ENCODE data around the gene DGKH. TPM values are rescaled to one million over a fixed set of nuclear protein-coding genes. Genes with fewer than 3 reads are reported as not detected.
A peak's percentile ranks its signal among the peaks of the same experiment; 100 is the strongest.

The DGKH gene
- total RNA-seq, 4 donors from 2014 or later = 15.0 to 20.8 (median 17.1) TPM

DNA sequence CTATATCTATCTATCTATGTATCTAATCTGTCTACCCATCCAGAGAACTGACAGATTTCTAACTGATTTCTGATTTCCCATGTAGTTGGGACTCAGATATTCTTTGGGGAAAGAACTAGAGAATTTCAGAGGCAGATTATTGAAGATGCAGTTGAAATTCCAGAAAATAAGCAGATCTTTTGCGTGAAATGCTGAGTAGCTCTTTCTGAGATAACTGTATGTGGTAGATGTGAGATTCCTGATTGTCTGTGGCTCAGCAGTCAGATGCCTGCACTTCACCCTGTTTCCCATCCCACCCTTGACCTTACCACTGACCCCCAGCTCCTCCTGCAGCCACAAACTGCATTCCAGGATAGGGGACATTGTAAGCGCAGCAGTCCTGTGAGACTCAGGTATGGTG lies 61.5 kb downstream of the DGKH start:
- Histone ChIP-seq H3K27me3 (no peaks in the 10 kb centered on the region), H3K27ac (replicated peaks in 1 of 4) (no peak overlapping the region)
- WGBS = 94% methylated on average over 2 of the region's 2 CpGs

DNA sequence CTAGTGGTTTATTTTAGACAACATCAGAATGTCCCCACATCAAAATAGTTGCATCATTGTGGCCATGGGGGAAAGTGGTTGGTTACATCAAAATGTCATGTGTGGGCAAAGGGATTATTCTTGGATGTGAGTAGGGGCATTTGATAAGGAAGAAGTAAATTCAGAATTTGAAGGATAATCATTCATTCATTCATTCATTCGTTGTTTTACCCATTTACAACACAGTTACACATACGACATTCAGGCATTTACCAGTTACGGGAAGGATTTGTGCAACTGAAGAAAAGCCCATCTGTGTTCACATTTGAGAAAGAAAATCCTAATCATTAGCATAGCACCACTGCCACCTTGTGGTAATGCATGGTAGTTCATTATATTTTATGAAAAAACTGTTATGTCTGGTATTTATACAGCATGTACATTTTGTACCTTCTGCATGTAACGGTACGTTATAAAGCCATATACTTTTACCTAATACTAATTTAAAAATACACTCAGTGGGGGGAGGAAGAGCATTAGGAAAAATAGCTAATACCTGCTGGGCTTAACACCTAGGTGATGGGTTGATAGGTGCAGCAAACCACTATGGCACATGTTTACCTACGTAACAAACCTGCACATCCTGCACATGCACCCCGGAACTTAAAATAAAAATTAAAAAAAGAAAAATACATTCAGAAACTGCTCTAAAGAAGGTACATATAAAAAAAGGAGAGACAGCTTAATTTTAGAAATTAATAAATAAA lies 62.1 kb downstream of the DGKH start:
- H3K9me3 ChIP-seq = no peaks in the 10 kb centered on the region
- H3K4me1 ChIP-seq = peaks cover 0 to 18% (median 13%) of the 10 kb centered on the region in 4 donors
- intact Hi-C loops (cut with DNase I) = loop anchor here (5.0 kb wide), 2 partner anchors 73 to 203 kb away; no protein-coding TSS in a partner anchor
- TF ChIP-seq POLR2AphosphoS5 (IDR thresholded peaks at IDR 0.05) = no peak
- TF ChIP-seq, protein P1, sequence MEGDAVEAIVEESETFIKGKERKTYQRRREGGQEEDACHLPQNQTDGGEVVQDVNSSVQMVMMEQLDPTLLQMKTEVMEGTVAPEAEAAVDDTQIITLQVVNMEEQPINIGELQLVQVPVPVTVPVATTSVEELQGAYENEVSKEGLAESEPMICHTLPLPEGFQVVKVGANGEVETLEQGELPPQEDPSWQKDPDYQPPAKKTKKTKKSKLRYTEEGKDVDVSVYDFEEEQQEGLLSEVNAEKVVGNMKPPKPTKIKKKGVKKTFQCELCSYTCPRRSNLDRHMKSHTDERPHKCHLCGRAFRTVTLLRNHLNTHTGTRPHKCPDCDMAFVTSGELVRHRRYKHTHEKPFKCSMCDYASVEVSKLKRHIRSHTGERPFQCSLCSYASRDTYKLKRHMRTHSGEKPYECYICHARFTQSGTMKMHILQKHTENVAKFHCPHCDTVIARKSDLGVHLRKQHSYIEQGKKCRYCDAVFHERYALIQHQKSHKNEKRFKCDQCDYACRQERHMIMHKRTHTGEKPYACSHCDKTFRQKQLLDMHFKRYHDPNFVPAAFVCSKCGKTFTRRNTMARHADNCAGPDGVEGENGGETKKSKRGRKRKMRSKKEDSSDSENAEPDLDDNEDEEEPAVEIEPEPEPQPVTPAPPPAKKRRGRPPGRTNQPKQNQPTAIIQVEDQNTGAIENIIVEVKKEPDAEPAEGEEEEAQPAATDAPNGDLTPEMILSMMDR (IDR thresholded peaks at IDR 0.05) = peak; percentile 78 to 87 (median 80)
- H3K27me3 ChIP-seq = no peaks in the 10 kb centered on the region
- DNase-seq (ENCODE audit: extremely low spot score) = no peak
- H3K27ac ChIP-seq (replicated peaks in 1 of 4) = no peak overlapping the region
- 19% methylated on average over 7 of the region's 7 CpGs for WGBS
- H3K4me3 ChIP-seq = no peak overlapping the region
- H3K36me3 ChIP-seq = no peaks in the 10 kb centered on the region

More for the DNA sequence above, 61.5 kb downstream of the DGKH start:
- no peak for DNase-seq (ENCODE audit: extremely low spot score)
- intact Hi-C loops (cut with DNase I) = loop anchor here (2.0 to 10.0 kb wide), 4 partner anchors 73 to 755 kb away; no protein-coding TSS in a partner anchor
- TF ChIP-seq POLR2AphosphoS5 (IDR thresholded peaks at IDR 0.05) = no peak
- no peak for TF ChIP-seq POLR2A (IDR thresholded peaks at IDR 0.05; ENCODE audit: low read depth)
- TF ChIP-seq, protein P1 (IDR thresholded peaks at IDR 0.05) = no peak
- no peak for TF ChIP-seq EP300 (IDR thresholded peaks at IDR 0.05)
- H3K4me1 ChIP-seq = peaks cover 0 to 14% (median 11%) of the 10 kb centered on the region in 4 donors
- H3K36me3 ChIP-seq = no peaks in the 10 kb centered on the region
- H3K4me3 ChIP-seq = no peak overlapping the region
- no peaks in the 10 kb centered on the region for H3K9me3 ChIP-seq

DNA sequence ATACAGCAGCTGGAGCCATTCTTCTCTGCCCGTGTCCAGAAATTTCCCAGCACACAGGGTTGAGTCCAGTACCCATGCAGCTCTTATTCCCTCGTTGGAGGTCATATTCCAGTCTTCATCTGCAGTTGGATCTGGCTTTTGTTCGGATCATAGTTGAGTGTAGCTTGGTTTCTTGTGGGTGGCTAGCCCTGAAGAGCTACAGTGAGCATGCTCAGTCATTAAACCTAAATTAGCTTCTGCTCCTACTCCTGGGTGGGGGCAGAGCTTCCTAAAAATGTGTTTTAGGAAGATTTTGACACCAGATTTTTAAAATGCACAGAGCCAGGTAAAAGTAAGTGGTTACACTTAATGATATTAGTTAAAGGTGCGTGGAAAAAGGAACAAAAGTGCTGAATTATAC lies 64.4 kb downstream of the DGKH start:
- Histone ChIP-seq H3K4me1 (peaks cover 0 to 26% (median 16%) of the 10 kb centered on the region in 4 donors), H3K4me3 (no peak overlapping the region), H3K27me3 (no peaks in the 10 kb centered on the region), H3K9me3 (no peaks in the 10 kb centered on the region), H3K36me3 (no peaks in the 10 kb centered on the region), H3K27ac (replicated peaks in 1 of 4) (no peak overlapping the region)
- WGBS = 60% methylated on average over 4 of the region's 4 CpGs
- DNase-seq (ENCODE audit: extremely low spot score) = no peak
- intact Hi-C loops (cut with DNase I) = loop anchor here (5.0 kb wide), 2 partner anchors 76 to 206 kb away; no protein-coding TSS in a partner anchor
- no peak for TF ChIP-seq POLR2AphosphoS5 (IDR thresholded peaks at IDR 0.05)
- TF ChIP-seq, protein P1 (IDR thresholded peaks at IDR 0.05) = no peak

DNA sequence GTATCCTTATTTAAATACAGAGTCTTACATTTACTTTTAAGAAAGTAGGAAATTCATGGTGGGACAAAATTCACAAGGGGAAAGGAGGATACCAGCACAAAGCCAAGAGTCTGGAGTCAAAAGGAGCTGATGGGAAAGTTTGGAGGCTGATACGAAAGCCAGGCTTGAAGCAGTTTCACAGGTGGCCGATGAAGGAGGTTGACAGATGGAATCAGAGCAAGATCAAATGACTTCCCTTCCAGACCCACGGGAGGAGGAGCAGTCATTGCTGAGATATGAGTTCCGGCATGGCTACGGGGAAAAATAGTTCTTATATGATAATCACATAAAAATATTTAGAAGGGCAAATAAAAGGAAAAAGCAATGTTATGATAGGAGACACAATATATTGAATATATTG lies 65.0 kb downstream of the DGKH start:
- Histone ChIP-seq H3K27ac (replicated peaks in 1 of 4) (no peak overlapping the region), H3K27me3 (no peaks in the 10 kb centered on the region), H3K4me1 (peaks cover 0 to 26% (median 16%) of the 10 kb centered on the region in 4 donors), H3K36me3 (no peaks in the 10 kb centered on the region), H3K9me3 (no peaks in the 10 kb centered on the region), H3K4me3 (no peak overlapping the region)
- no peak for DNase-seq (ENCODE audit: extremely low spot score)
- TF ChIP-seq, protein P1 (IDR thresholded peaks at IDR 0.05) = no peak
- TF ChIP-seq POLR2A (IDR thresholded peaks at IDR 0.05; ENCODE audit: low read depth) = no peak
- no peak for TF ChIP-seq POLR2AphosphoS5 (IDR thresholded peaks at IDR 0.05)
- WGBS = 66% methylated on average over 5 of the region's 5 CpGs
- intact Hi-C loops (cut with DNase I) = loop anchor here (5.0 kb wide), 2 partner anchors 76 to 206 kb away; no protein-coding TSS in a partner anchor

All from esophagus muscularis mucosa (tissue), 4 donors.